GM19372 (cell line): ENCODE data around the gene EEPD1.
"Not testable (repeated sequence)": the region's sequence is repeated elsewhere in the genome, so short reads cannot be mapped to it uniquely, and the experiment has no call there.

Experiments
- ATAC-seq: cut with Tn5 transposase; IDR thresholded peaks from one replicate; pipeline ENCODE4 v1.9.1; 2021; ENCODE audit warnings: mild to moderate bottlenecking, low read depth, moderate library complexity; ENCODE audit not compliant: unreplicated experiment

Gene EEPD1

GRCh38 chr7:36245684-36246299 lies 92.7 kb downstream of the EEPD1 start:
- no peak for ATAC-seq

DNA sequence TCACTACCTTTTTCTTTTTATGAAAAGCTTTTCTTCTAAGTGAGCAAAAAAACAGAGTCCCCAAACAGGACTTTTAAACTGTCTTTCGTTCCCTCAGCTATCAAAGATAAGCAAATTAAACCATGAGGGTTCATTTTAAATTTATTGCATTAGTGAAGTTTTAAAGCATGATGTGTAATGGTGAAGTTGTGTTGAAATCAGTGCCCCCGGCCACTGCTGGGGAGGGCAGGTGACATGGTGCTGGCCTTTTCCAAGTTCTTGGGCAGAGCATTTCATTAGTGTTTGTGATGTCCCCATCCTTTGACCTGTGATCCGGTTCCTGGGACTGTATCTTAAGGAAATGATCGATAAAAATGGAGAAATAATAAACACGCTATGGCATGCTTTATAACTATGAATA lies 96.0 kb downstream of the EEPD1 start:
- no peak for ATAC-seq

DNA sequence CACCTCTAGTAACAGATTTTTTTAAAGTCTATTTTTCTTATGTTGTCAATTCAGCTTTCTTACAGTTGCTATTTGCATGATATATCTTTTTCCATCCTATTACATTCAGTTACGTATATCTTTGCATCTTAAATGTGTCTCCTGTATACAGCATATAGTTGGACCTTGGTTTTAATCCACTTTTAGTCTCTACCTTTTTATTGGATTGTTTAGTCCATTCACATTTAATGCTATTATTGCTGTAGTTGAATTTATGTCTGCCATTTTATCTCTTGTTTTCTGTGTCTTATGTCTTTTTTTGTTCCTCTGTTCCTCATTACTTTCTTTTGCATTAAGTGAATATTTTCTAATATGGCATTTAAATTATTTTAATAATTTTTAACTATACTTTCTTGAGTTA lies 100.6 kb downstream of the EEPD1 start:
- ATAC-seq: no peak

DNA sequence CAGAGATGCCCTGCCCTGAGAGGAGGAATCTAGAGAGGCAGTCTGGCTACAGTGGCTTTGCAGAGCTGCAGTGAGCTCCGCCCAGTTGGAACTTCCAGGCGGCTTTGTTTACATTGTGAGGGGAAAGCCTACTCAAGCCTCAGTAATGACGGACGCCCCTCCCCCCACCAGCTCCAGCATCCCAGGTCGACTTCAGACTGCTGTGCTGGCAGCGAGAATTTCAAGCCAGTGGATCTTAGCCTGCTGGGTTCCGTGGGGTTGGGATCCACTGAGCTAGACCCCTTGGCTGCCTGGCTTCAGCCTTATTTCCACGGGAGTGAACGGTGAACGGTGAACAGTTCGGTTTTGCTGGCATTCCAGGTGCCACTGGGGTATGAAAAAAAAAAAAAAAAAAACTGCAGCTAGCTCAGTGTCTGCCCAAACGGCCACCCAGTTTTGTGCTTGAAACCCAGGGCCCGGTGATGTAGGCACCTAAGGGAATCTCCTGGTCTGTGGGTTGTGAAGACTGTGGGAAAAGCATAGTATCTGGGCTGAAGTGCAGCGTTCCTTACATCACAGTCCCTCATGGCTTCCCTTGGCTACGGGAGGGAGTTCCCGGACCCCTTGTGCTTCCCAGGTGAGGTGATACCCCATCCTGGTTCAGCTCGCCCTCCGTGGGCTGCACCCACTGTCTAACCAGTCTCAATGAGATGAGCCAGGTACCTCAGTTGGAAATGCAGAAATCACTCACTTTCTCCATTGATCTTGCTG lies 105.6 kb downstream of the EEPD1 start:
- not testable (repeated sequence) for ATAC-seq

GRCh38 chr7:36260481-36260880 lies 107.4 kb downstream of the EEPD1 start:
- ATAC-seq: no peak

GRCh38 chr7:36261019-36261754 lies 108.1 kb downstream of the EEPD1 start:
- no peak for ATAC-seq

GRCh38 chr7:36262309-36263094 lies 109.4 kb downstream of the EEPD1 start:
- ATAC-seq: no peak

DNA sequence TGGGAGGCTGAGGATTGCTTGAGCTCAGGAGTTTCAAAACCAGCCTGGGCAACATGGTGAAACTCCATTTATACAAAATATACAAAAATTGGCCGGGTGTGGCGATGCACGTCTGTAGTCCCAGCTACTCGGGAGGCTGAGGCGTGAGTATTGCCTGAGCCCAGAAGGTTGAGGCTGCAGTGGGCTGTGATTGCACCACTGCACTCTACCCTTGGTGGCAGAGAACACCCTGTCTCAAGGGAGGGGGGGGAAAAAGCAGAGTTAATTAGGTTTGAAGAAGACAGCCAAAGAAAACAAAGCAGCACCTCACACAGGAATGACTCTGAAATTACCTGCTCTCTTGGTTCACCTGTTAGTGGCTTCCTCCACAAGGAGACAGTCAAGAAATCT lies 110.0 kb downstream of the EEPD1 start:
- ATAC-seq: no peak

DNA sequence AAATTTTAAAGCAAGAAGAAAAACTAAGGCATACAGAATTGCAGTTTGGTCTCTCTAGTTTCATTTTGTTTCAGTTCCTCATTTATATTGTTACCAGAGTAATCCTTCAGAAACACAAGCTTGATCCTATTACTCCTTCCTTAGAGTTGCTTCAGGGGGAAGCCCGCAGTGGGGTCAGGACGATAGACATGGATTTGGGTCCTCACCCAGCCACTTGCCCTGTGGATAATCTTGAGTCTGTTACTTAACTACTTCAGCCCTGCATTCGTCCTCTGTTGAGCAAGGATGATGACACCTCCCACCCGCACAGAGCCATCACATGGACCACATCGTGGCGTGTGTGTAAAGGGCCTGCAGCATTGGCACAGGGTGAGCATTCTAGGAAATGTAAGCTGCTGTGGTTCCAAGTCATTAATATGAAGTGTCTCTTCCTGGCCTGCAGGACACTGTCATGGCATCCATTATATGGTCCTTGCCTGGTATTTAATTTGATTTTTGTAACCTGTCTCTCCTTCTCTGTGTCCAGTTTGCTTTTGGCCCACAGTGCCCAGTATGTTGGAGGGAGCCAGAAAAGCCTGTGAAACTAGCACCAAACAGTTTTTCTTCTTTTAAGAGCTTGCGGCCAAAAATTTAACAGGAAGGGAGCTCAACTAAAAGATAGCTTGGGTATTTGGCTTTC lies 111.2 kb downstream of the EEPD1 start:
- ATAC-seq: no peak

- ATAC-seq: no peak
Measured at GRCh38 chr7:36264913-36265516, 112.0 kb downstream of the EEPD1 start.

- no peak for ATAC-seq
Measured at GRCh38 chr7:36265680-36266079, 112.6 kb downstream of the EEPD1 start.

GRCh38 chr7:36266190-36266589 lies 113.1 kb downstream of the EEPD1 start:
- no peak for ATAC-seq

- no peak for ATAC-seq
Measured at GRCh38 chr7:36266683-36267082, 113.6 kb downstream of the EEPD1 start.

- no peak for ATAC-seq
Measured at GRCh38 chr7:36272211-36272566, 119.1 kb downstream of the EEPD1 start.

GRCh38 chr7:36272567-36273269 lies 119.7 kb downstream of the EEPD1 start:
- no peak for ATAC-seq

GRCh38 chr7:36273836-36274235 lies 120.8 kb downstream of the EEPD1 start:
- ATAC-seq: no peak

- ATAC-seq: no peak
Measured at GRCh38 chr7:36275735-36276284, 122.8 kb downstream of the EEPD1 start.

DNA sequence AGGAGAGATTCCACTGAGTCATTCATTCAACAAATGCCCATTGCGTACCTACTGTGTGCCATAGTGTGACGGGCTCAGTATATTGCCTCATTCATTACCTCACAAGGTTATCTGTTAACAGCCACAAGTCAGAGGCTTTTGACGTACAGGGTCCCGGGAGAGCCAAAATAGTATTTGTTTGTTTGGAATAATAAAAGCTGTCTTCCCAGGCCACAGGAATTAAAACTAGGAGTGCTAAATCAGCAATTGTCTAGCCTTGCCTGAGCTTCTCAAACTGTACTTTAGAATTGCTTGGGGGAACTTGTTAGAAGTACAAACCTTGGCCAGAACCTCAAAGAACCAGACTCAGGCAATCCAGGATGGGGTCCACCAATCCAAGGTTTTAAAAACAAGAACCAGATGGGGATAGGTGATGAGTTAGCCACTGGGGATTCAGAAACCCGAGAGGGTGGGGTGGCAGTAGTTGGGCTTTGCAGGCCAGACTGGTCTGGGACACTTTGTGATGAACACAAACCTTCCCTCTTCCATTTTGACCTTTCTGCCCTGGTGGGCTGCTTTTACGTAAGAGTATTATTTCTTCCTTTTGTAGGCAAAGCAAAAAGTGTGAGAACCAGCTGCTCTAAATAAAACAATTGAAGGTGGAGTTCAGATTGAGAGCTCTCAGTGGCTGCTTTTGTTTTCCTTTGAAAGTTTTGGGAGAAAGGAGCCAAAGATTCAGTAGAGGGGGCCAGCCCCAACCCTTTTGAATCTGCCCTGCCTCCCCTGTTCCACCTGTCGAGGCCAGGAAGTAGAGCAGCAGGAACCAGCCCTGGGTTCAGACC lies 123.6 kb downstream of the EEPD1 start:
- no peak for ATAC-seq
